ENCODE data around the gene APOL4.
"Not testable (repeated sequence)": the region's sequence is repeated elsewhere in the genome, so short reads cannot be mapped to it uniquely, and the experiment has no call there.

The APOL4 gene

DNA sequence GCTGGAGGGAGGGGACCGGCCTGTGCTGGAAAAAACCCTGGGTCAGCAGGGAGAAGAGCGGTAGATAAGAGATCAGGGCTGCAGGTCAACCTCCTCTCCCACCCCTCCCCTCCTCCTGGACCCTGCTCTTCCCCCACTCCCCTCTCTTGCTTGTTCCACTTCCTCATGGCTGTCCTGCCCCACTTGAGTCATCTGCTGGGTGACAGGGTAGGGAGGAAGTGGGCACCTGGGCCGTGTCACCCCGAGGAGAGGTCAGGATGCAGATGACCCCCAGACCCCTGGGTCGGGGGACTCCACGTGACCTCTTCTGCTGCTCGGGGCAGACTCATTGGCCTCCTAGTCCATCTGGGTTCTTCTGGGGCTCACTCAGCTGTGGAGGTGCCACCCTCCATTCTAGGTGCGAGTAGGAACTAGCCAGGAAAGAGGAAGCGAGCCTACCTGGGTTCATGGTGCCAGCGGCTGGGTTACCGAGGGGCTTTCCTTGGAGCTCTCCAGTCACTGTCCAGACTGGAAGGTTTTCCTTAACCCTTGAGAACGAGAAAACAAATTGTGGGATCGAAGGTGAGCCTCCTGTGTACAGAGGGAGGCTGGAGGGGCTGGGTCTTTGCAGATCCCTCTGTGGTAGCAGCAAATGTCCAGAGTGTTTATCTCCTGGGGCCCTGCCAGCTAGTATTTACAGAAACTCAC, 31.2 kb upstream of the APOL4 start:
- no peak for DNase-seq (ENCODE audit: low spot score)
- peak; percentile 48 for FAIRE-seq

DNA sequence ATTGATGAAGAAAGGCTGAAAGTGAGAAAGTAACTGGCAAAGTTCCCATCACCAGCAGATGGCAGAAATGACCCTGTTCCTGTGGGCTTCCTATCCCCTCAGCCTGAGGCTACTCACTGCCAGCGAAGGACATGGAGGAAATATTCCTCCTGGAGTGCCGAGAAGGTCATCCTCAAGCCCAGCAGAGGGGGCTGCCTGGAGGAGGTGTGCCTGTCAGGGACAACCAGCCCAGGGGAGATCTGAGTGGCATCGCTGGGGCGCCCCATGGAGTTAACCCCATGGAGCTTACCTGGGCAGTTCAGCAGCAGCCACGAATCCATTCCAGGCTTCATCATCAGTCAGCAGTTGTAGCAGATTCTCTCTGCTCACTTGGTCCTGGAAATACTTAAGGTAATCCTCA, 29.4 kb upstream of the APOL4 start:
- FAIRE-seq; DNase-seq (ENCODE audit: low spot score): not testable (repeated sequence)

DNA sequence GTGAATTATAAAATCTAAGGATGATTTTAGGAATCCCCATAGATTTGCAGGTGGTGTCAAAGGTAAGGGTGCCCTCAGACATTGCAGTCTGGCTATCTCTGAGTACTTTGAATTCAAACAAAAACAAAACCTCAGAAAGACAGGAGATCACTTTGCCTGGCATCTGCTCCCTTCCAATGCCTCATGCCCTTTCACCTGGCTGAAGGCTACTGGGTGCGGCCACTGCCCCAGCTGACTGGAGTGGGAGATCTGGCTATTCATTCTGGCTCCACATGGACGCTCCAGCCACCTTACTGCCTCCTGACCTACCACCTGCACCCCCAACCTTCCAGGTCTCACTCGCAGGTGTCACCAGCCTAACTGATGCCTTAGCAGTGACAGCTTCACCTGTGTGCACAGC, 28.0 kb upstream of the APOL4 start:
- peak; percentile 84 for FAIRE-seq
- DNase-seq (ENCODE audit: low spot score) = not testable (repeated sequence)

DNA sequence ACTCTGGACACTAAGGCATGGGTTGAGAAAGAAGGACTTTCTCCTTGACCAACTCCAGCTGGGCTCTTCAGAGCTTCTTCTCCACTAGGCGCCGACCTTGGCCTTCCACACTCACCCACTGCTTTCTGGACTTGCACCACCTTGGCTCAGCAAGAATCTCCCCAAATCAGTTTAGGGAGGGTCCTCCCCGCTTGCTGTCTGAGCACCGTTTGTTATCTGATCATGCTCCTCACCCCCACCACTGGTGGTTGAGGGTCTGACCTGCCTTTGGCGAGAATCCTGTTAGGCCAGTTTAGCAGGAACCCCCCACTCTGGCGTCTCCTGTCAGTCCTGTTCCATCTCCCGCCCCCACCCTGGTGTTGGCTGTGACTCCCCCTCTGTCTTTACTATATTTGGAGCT, 27.3 kb upstream of the APOL4 start:
- DNase-seq (ENCODE audit: low spot score) = no peak
- peak; percentile 81 for FAIRE-seq

DNA sequence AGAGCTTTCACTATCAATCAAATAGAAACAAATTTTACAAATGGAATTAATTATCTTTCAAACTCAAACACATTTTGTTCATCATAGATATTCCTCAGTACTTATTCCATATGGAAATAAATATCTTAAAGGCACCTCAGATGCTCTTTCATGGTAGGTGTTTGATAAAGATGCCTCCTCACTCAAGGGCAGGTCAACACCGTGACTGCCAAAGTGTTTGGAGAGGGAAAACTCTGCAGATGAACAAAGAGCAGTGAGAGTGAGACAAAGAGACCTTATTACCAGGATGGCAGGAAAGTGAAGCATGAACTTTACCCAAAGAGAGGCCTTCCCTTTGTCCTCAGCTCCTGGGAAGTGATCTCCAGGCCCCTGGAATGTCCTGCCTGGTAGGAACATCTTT, 26.8 kb upstream of the APOL4 start:
- peak; percentile 70 for FAIRE-seq

DNA sequence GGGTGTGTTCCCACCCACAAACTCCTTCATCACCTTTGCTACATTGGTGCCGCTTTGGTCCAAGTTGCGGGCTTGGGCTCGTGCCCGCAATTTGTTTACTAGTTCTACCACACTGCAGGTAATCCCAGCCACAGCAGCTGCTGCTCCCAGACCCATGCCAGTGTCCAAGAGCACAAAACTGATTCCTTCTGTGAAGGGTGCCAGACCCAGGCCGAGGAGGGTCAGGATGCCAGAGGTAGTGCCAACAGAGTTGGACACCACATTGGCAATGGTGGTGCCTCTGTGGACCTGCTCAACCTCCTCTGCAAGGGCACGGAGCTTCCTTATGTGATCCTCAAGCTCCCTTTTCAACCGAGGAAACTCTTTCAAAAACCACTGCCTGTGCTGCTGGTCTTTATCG, 26.2 kb upstream of the APOL4 start:
- FAIRE-seq = peak; percentile 69
- DNase-seq (ENCODE audit: low spot score) = no peak

More for the DNA sequence above, 26.8 kb upstream of the APOL4 start:
- not testable (repeated sequence) for DNase-seq (ENCODE audit: low spot score)

DNA sequence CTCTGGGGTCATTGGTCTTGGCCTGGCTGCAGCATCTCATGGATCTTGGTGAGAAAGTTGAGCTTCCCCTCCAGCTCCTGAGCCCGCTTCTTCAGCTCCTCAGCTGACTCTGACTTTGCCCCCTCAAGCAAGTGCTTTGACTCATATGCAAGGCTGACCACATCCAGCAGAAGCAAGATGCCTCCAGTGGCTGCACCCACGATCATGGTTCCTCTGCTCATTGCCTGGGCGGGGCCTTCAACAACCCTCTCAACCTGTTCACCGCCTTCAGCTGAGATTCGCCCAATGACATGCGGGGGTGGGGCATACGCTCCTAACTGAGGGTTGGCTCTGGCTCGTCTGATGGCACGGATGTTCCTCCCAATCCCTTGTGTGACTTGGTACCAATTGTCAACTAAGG, 25.8 kb upstream of the APOL4 start:
- DNase-seq (ENCODE audit: low spot score) (no peak), FAIRE-seq (peak; percentile 20)

DNA sequence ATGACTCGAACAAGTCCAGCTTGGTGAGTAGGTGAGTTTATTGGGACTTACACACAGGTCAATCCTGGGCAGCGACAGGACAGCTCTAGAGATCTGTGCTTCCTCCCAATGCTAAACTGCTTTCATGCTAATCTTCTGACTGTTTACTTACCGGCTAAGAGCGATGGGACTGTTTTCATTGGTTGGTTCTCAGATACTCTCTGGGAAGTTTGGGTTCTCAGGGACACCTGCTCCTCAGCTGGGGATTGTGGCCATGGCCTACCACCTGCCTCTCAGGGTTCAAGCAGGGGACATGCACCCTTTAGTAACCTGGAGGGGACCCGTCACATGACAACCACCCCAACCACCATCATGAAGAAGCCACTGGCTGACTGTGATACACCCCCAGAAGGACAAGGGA, 24.6 kb upstream of the APOL4 start:
- FAIRE-seq (peak; percentile 30), DNase-seq (ENCODE audit: low spot score) (no peak)

DNA sequence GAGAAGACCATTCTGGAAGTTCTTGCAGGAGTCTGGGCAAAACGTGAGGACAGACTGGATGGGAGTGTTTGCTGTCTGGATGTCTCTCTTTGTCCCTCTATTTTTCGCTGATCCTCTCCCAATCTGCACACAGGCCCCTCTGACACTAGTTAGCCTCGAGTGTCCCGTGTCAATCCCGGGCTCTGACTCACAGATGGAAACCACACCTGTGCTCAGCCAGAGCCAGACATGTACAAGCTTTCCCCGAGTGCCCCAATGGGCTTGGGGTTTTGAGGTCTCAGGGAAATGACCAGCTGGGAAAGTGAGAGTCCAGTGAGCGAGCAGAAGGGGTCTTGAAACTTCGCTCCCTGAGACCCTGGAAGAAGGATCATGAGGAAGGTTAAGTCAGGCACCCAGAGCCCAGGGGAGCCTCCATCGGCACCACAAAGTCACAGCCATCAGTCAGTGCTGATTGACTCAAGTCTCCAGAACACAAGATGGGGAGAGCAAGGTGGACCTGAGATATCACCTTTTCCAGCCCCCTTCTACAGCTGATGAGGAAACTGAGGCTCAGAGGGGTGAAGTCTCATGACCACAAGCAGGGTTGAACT, 23.8 kb upstream of the APOL4 start:
- DNase-seq (ENCODE audit: low spot score) (no peak), FAIRE-seq (no peak)

DNA sequence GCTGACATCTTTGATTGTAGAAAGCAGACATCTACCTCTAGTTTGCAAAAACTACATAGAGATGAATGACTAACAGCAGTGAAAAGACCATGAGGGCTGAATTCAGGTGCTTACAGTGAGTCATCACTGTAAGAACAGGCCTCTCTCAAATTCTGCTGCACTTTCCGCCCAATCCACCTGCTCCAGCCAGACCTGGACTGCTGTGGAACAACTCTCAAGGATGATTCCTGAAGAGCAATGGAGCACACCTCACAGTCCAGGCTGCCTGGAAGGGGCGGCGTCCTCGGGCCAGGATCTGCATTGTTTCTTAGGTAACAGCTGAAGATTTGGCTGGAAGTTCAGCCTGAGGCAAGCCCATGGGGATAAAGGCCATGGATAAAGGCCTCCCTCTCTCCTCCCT, 22.6 kb upstream of the APOL4 start:
- no peak for DNase-seq (ENCODE audit: low spot score)
- FAIRE-seq = no peak

DNA sequence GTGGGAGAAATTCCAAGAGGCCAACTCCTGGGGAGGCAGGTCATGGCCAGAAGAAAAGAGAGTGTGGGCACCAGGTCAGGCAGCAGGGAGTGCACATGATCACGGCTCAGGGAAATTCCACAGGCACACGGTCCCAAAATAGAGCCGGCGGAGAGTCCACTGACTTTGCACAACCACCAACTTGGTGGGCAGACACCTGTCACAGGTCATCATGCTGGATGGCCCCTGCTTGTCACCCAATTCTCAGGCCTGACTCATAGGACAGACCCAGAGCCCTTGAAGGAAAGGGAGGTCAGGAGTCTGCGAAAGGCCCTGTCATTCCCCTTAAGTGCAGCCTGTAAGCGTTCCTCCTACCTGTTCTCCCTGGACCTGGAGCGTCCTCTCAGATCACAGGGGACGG, 21.9 kb upstream of the APOL4 start:
- FAIRE-seq (no peak), DNase-seq (ENCODE audit: low spot score) (no peak)

DNA sequence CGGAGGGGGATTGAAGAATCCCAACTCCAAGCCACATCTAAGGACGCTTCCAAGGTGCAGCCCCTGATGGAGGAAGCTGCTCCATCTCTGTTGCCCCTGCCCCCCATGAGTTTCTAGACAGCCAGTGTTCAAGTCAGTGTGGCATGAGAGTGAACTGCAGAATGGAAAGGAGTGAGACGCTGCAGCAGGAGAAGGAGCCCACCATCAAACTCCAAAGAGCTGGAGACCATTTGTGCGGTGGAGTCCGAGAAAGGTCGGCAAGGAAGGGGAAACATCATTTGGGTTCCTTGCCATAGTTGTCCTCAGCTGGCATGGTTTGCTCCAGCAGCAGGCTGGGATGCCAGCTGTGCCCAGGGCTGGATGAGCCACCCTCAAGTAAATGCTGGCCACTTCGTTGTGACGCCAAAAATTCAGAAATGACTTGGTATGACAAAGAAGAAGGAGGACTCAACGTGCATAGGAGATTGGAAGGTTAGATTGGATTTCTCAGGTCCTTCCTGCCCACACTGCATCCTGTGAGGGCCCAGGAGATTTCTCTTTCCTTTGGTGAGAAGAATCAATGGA, 21.4 kb upstream of the APOL4 start:
- FAIRE-seq (peak; percentile 58), DNase-seq (ENCODE audit: low spot score) (no peak)

DNA sequence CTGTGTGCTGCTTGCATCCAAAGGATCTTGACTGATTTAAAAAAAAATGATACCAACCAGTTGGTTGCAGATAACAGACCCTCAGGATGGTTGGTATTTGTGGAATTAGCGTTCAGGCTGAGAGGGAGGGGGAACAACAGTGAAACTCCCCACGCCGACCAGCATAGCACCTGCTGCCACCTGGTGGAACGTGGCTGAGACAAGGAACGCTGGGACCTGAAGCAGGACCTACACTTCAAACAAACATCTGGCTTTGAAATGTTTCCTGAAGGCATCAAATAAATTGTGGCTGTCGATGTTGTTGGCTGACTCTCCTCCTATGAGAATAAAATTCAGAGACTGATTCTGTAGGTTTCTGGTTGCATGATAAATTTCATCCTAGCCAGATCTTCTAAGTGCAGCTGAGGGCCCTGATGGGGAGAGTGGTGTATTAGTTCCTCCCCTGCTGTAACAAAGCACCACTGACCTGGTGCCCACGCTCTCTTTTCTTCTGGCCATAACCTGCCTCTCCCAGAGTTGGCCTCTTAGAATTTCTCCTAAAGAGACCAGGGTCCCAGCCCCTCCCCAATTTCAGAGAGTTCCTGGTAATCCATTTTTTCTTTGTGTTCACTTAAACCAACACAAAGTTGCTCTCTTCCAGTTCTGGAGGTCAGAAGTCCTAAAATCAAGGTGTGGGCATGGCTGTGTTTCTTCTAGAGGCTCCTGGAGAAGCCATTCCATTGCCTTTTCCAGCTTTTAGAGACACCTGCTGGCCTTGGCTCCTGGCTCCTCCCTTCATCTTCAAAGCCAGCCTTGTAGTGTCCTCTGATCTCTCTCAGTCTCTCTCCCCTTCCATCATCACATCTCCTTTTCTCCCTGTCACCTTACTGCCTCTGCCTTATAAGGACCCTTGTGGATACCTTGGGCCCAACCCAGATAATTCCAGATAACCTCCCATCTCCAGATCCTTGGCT, 20.5 kb upstream of the APOL4 start:
- DNase-seq (ENCODE audit: low spot score) = peak; percentile 69
- FAIRE-seq = peak; percentile 92

DNA sequence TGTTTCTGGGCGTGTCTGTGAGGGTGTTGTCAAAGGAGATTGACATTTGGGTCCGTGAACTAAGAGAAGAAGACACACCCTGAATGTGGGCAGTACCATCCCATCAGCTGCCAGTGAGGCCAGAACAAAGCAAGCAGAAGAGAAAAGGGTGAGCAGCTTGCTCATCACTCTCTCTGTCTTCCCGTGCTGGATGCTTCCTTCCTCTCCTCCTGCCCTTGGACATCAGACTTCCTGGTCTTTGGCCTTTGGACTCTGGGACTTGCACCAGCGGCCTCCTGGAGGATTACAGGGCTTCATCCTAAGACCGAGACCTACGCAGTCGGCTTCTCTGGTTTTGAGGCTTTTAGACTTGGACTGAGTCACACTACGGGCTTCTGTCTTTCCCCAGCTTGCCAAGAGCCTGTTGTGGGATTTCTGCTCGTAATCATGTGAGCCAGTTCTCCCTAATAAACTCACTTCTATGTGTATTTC, 18.9 kb upstream of the APOL4 start:
- DNase-seq (ENCODE audit: low spot score) (peak; percentile 25), FAIRE-seq (no peak)

DNA sequence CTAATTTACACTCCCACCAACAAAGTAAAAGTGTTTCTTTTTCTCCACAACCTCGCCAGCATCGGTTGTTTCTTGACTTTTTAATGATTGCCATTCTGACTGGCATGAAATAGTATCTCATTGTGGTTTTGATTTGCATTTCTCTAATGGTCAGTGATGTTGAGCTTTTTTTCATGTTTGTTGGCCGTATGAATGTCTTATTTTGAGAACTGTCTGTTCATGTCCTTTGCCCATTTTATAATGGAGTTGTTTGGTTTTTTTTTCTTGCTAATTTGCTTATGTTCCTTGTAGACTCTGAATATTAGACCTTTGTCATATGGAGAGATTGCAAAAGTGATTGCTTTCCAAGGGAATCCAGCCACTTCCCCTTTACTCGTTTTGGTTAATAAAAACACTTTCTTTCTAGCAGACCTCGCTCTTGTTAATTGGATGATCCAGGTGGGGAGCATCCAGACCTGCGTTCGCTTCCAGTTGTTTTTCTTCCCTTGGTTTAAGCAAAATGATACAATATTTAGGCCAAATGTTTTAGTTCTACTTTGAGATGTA, 17.1 kb upstream of the APOL4 start:
- FAIRE-seq (no peak), DNase-seq (ENCODE audit: low spot score) (no peak)

DNA sequence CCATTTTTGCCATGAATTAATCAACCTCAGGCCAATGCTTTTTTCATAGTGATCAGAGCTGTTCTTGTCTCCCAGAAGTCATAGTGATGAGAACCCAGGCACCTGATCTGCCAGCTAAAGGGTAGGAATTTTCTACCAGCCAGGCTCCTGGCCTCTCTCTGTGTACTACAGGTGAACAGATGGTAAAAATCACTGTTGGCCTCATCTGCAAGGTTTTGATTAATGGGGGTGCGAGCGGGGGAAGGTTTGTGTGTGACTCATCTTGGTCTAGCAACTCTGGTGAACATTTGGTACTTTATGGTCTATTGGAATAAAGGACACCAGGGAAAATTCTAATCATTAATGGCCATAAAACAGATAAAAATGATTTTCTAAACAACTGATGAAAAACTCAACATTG, 14.4 kb upstream of the APOL4 start:
- FAIRE-seq (no peak), DNase-seq (ENCODE audit: low spot score) (no peak)

DNA sequence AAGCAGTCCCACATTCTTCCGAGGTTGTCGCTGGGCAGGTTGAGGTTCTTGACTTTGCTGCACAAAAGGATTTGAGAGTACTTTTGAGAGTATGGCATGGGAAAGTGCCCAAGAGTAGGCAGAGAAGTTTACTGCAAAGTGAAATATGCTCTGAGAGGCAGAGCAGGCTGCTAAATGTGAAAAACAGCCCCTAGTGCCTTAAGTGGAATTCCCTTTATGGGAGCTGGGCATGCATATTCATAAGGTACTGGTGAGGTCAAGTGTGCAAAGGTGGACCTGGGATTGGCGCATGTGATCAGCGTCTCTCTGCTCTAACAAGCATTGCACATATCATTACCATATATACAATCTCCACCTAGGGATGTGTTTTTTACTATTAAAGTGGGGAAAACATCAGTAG, 12.0 kb upstream of the APOL4 start:
- DNase-seq (ENCODE audit: low spot score) = no peak
- FAIRE-seq = no peak

DNA sequence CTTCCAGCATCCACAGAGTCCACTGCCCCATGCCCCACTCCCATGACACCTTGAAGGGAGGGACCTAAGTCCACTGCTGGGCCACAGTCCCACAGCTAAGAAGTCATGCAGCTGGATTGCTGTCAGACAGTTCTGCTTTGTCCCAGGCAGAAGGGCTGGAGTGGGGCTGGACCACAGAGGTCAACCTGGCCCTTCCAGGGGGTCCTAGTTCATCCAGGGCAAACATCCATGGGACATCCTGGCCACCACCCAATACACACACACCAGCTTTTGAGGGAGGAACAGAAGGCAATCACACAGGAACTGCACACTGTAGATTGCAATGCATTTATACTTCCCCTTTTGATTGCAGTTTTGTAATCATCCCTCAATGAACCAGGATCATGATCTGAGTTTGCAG, 11.3 kb upstream of the APOL4 start:
- DNase-seq (ENCODE audit: low spot score) (no peak), FAIRE-seq (no peak)

DNA sequence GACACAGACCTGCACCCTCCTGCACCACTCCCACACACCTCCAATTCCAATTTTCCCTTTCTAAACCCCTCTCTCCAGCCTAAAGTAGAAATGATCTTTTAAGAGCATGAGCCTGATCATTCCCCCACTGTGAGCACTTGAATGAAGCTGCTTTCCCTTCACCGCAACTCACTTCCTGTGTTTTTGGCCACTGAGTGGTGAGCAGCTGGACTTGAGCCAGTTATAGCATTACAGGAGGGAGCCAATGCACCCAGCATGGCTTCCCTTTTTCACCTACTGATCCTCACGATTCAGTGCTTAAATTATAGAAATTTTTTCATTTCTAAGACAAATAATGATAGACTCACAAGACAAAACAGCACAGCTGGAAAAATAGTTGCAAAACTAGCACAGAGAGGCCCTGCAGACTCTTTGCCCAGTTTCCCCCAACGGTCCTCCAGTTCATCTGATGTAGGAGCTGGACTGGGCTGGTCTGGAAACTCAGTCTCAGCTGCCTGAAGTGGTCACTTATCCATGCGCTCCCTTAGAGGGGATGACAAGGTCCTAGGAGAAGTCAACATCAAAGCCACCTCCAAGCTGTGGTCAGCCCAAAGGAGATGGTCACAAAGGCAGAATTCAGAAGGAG, 9.7 kb upstream of the APOL4 start:
- FAIRE-seq = no peak
- DNase-seq (ENCODE audit: low spot score) = peak; percentile 42

DNA sequence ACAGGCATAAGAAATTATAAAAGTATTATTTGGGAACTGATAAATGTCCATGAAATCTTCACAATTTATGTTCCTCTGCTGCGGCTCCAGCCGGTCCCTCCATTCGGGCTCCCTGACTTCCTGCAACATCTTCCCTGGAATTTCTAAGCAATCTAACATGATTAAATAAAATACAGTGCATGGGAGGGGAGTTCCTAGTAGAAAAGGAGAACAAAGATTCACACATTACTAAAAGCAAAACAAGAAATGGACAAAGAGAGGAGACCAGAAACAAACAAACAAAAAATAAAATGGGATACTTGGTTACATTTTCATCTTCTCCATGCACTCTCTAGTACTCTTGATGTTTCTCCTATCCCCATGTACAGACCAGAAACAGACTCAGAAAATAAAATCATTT, 8.6 kb upstream of the APOL4 start:
- DNase-seq (ENCODE audit: low spot score) (no peak), FAIRE-seq (no peak)

DNA sequence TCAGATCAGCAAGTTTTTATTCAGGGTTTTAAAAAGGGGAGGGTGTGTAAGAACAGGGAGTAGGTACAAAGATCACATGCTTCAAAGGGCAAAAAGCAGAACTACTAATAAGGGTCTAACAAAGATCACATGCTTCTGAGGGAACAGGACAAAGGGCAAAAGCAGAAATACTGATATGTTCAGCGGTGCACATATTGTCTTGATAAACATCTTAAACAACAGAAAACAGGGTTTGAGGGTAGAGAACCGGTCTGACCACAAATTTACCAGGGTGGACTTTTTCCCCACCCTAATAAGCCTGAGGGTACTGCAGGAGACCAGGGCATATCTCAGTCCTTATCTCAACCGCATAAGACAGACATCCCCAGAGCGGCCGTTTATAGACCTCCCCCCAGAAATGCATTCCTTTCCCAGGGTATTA, 7.9 kb upstream of the APOL4 start:
- not testable (repeated sequence) for FAIRE-seq; DNase-seq (ENCODE audit: low spot score)

Data from urothelium cell line (cell line).